HuH-7.5 (cell line): ENCODE results near the gene ATXN7.

ENCODE experiments used
- DNase-seq: peaks from one replicate; pipeline ENCODE4 v3.0.0; 2011; ENCODE audit warnings: low spot score

The ATXN7 gene

GRCh38 chr3:64023187-64023860 is 159.7 kb downstream of the ATXN7 start, which contains the start of gene PSMD6:
TSS of gene PSMD6 (minus strand) at chr3:64023494. CDS start at chr3:64023419, 75 bp downstream.
- peak; percentile 96 for DNase-seq

- no peak for DNase-seq
Observed at GRCh38 chr3:64023861-64024223, 160.2 kb downstream of the ATXN7 start.

GRCh38 chr3:64026346-64026745 is 162.7 kb downstream of the ATXN7 start:
- DNase-seq, result no peak

- no peak for DNase-seq
Observed at GRCh38 chr3:64027658-64028057, 164.0 kb downstream of the ATXN7 start.

- no peak for DNase-seq
Observed at GRCh38 chr3:64028754-64029153, 165.1 kb downstream of the ATXN7 start.

GRCh38 chr3:64029287-64029686 is 165.6 kb downstream of the ATXN7 start:
- no peak for DNase-seq

GRCh38 chr3:64030741-64031140 is 167.1 kb downstream of the ATXN7 start:
- DNase-seq, result peak; percentile 92

- no peak for DNase-seq
Observed at GRCh38 chr3:64031540-64032508, 168.2 kb downstream of the ATXN7 start.

- DNase-seq, result no peak
Observed at GRCh38 chr3:64033069-64033468, 169.4 kb downstream of the ATXN7 start.

- no peak for DNase-seq
Observed at GRCh38 chr3:64037084-64037483, 173.4 kb downstream of the ATXN7 start.

- no peak for DNase-seq
Observed at GRCh38 chr3:64038253-64038767, 174.6 kb downstream of the ATXN7 start.

GRCh38 chr3:64039332-64039731 is 175.7 kb downstream of the ATXN7 start:
- no peak for DNase-seq

- no peak for DNase-seq
Observed at GRCh38 chr3:64039981-64040733, 176.5 kb downstream of the ATXN7 start.

GRCh38 chr3:64042952-64043351 is 179.3 kb downstream of the ATXN7 start:
- no peak for DNase-seq

- no peak for DNase-seq
Observed at GRCh38 chr3:64046592-64046991, 182.9 kb downstream of the ATXN7 start.

- DNase-seq, result no peak
Observed at GRCh38 chr3:64046996-64047594, 183.4 kb downstream of the ATXN7 start.

GRCh38 chr3:64047787-64048186 is 184.1 kb downstream of the ATXN7 start:
- no peak for DNase-seq

- no peak for DNase-seq
Observed at GRCh38 chr3:64048631-64049061, 185.0 kb downstream of the ATXN7 start.

GRCh38 chr3:64049136-64049535 is 185.5 kb downstream of the ATXN7 start:
- no peak for DNase-seq

GRCh38 chr3:64049832-64050231 is 186.2 kb downstream of the ATXN7 start:
- no peak for DNase-seq
